K562 (cell line): ENCODE measurements around the gene ZNF503. TPM values are rescaled to one million over a fixed set of nuclear protein-coding genes. Genes with fewer than 3 reads are reported as not detected.

Experiments used
- ATAC-seq: fragments of 200-7000 bp; cut with Tn5 transposase; 3 replicates; pipeline ENCODE4 v1.9.1; 2020; ENCODE audit warnings: moderate library complexity
- BruUV-seq: library from RNA; stranded (reverse); fragments of 400-500 nt; replicated peaks from 2 replicates; lab custom pipeline; 2021; lab: Mats Ljungman, UMichigan
- CTCF ChIA-PET: fragments of 300-600 bp; formaldehyde crosslinking; extraction: SDS; loops from one replicate; lab custom pipeline; 2021; ENCODE audit warnings: low intra/inter-chr PET ratio; lab: Yijun Ruan, JAX
- POLR2A ChIA-PET: fragments of 300-600, 350-650 bp; sonication (Branson Sonifier 250); formaldehyde crosslinking; extraction: SDS; loops from one replicate; lab custom pipeline; 2021; ENCODE audit warnings: antibody characterized with exemption, inconsistent platforms; lab: Yijun Ruan, JAX
- DNase-seq, 4 experiments: peaks; one replicate each; pipeline versions ENCODE4 v3.0.0 to v3.0.0-alpha.2; 2011 to 2018; ENCODE audit warnings: low spot score in 3 of 4, mixed read lengths in 3 of 4; ENCODE audit errors: extremely low read depth in 1 of 4
- FAIRE-seq: peaks from 2 replicates; lab custom pipeline; 2011; peaks lifted over from hg19 to GRCh38; lab: Jason Lieb, UNC
- H2AFZ ChIP-seq: 2 replicates; pipeline ENCODE4 v1.6.0; 2011; ENCODE audit warnings: low read depth, low read length, control low read depth, inconsistent platforms
- H3K27ac ChIP-seq: fragments of 200-600 bp; 3 replicates; pipeline ENCODE4 v1.8.0; 2011; ENCODE audit warnings: low read depth, mild to moderate bottlenecking, control low read depth, inconsistent platforms, low read length, moderate library complexity, mixed read lengths; ENCODE audit errors: extremely low read depth
- H3K27me3 ChIP-seq, 2 experiments: fragments of 300-600 bp in 1 of 2; 2 replicates in 1 of 2; 3 replicates in 1 of 2; pipeline versions ENCODE4 v1.6.0 to v1.8.0; 2011; ENCODE audit warnings: inconsistent platforms in 2 of 2, low read length in 2 of 2, mild to moderate bottlenecking in 1 of 2, mixed read lengths in 1 of 2, moderate library complexity in 1 of 2; ENCODE audit not compliant: control insufficient read depth in 2 of 2, insufficient read depth in 2 of 2
- H3K36me3 ChIP-seq: fragments of 300-600 bp; 3 replicates; pipeline ENCODE4 v1.8.0; 2011; ENCODE audit warnings: mild to moderate bottlenecking, low read length, inconsistent platforms; ENCODE audit not compliant: control insufficient read depth, insufficient read depth
- H3K4me1 ChIP-seq, 2 experiments: fragments of 200-600 bp in 1 of 2; replicated peaks in 1 of 2; 2 replicates in 1 of 2; 3 replicates in 1 of 2; pipeline versions ENCODE4 v1.5.1 to v1.8.0; 2011; ENCODE audit warnings: inconsistent platforms in 2 of 2, low read length in 2 of 2, mild to moderate bottlenecking in 1 of 2, mixed read lengths in 1 of 2, moderate library complexity in 1 of 2; ENCODE audit not compliant: control insufficient read depth in 2 of 2, insufficient read depth in 2 of 2
- H3K4me2 ChIP-seq: 2 replicates; pipeline ENCODE4 v1.6.1; 2011; ENCODE audit warnings: low read length, control low read depth, inconsistent platforms, mixed read lengths; ENCODE audit not compliant: insufficient read depth
- H3K4me3 ChIP-seq: fragments of 200-600 bp; sonication (generic), shearing (Covaris generic); 2 replicates; pipeline ENCODE4 v1.5.1; 2016; ENCODE audit warnings: control low read depth, inconsistent platforms
- H3K79me2 ChIP-seq: fragments of 200-600 bp; 3 replicates; pipeline ENCODE4 v1.8.0; 2011; ENCODE audit warnings: low read length, inconsistent platforms; ENCODE audit not compliant: control insufficient read depth, insufficient read depth
- H3K9ac ChIP-seq, 2 experiments: 2 replicates each; pipeline versions ENCODE4 v1.6.0 to v1.6.1; 2011; ENCODE audit warnings: low read depth in 2 of 2, low read length in 2 of 2, control low read depth in 1 of 2, inconsistent platforms in 1 of 2, mild to moderate bottlenecking in 1 of 2, mixed read lengths in 1 of 2; ENCODE audit not compliant: insufficient read depth in 1 of 2
- H3K9me1 ChIP-seq: one replicate; pipeline ENCODE4 v1.6.0; 2011; ENCODE audit warnings: inconsistent platforms, mild to moderate bottlenecking, low read length, moderate library complexity; ENCODE audit not compliant: control insufficient read depth, insufficient read depth
- H3K9me3 ChIP-seq: replicated peaks from 2 replicates; pipeline ENCODE4 v1.5.1; 2011; ENCODE audit warnings: low read depth, low read length, inconsistent platforms; ENCODE audit not compliant: control insufficient read depth, insufficient read depth
- H4K20me1 ChIP-seq: replicated peaks from 2 replicates; pipeline ENCODE4 v1.6.1; 2011; ENCODE audit warnings: low read length, inconsistent platforms, mixed read lengths; ENCODE audit not compliant: control insufficient read depth, insufficient read depth
- CEBPB ChIP-seq: fragments of 450-650 bp; IDR thresholded peaks from 2 replicates; pipeline ENCODE4 v1.6.1; 2016; ENCODE audit warnings: missing genetic modification characterization, missing compliant biosample characterization
- CHD2 ChIP-seq: IDR thresholded peaks from 2 replicates; pipeline ENCODE4 v1.6.1; 2011; ENCODE audit warnings: low read depth, low read length
- GATAD2A ChIP-seq: fragments of 450-650 bp; IDR thresholded peaks from 2 replicates; pipeline ENCODE4 v1.6.1; 2017
- HEY1 ChIP-seq: fragments of 250-450 bp; sonication (Bioruptor Pico); IDR thresholded peaks from 2 replicates; pipeline ENCODE4 v1.5.0; 2020; ENCODE audit warnings: mild to moderate bottlenecking, moderate library complexity, borderline replicate concordance
- ZNF140 ChIP-seq: fragments of 250-450 bp; sonication (Bioruptor Pico); IDR thresholded peaks from 2 replicates; pipeline ENCODE4 v1.8.0; 2021; ENCODE audit warnings: moderate library complexity, mild to moderate bottlenecking, inconsistent platforms
- ZNF512 ChIP-seq: IDR thresholded peaks from 2 replicates; pipeline ENCODE4 v1.6.1; 2016; ENCODE audit warnings: missing genetic modification characterization, missing compliant biosample characterization
- in situ Hi-C: fragments of 300-500 bp; cut with MboI; formaldehyde crosslinking; loops from 4 replicates; pipeline ENCODE4 v1.15.0; 2018; ENCODE audit warnings: inconsistent platforms, mixed read lengths
- intact Hi-C: fragments of 100-400 bp; cut with micrococcal nuclease; formaldehyde crosslinking; loops from 2 replicates; pipeline ENCODE4 v1.14.2; 2022
- polyA plus RNA-seq, 8 experiments: library from polyadenylated mRNA; depleted of rRNA in 4 of 8; stranded (reverse) in 5 of 8; unstranded in 3 of 8; fragments of >200 nt; fragmentation: Nextera tagmentation in 2 of 8; fragmentation: Illumina TruSeq in 1 of 8; extraction: Ambion mirVana in 2 of 8; extraction: Trizol in 1 of 8; gene quantifications; 2 replicates each; pipeline versions ENCODE4 v1.2.1 to v1.2.3, GENCODE V29; 2011 to 2014; ENCODE audit warnings: inconsistent platforms in 1 of 8, missing spikeins in 1 of 8
- total RNA-seq, 7 experiments: library from RNA; depleted of rRNA in 6 of 7; stranded (reverse); fragments of >200 nt in 6 of 7; fragmentation: Illumina TruSeq in 2 of 7; extraction: Trizol in 2 of 7; gene quantifications; 2 replicates each; pipeline versions ENCODE4 v1.2.1 to v1.2.3, GENCODE V29; 2011 to 2021; ENCODE audit warnings: low replicate concordance in 1 of 7

The ZNF503 gene
- total and polyA plus RNA-seq, 9 of the 15 experiments (the other 6 are each of a cell fraction or from before 2014, with no cell fraction given), result not detected

GRCh38 chr10:75390178-75390577 is 11.4 kb downstream of the ZNF503 start:
- H4K20me1 ChIP-seq, result no peaks in the 10 kb centered on the region
- peaks cover 0 to 2% of the 10 kb centered on the region in 2 experiments; a peak in 3 of 5 replicates for H3K4me1 ChIP-seq
- CTCF ChIA-PET, result no interaction called here
- TF ChIP-seq CHD2 (no peak), ZNF512 (tag) (peak; percentile 83), HEY1 (CRISPR knock-in tag) (no peak), CEBPB (tag) (no peak), GATAD2A (no peak), ZNF140 (CRISPR knock-in tag) (no peak)
- intact Hi-C loops (loop anchor here (10.0 kb wide), 1 partner anchor 1155 kb away; no protein-coding TSS in a partner anchor), in situ Hi-C loops (no loop called here)
- ATAC-seq, result no peak
- peaks cover 5 to 17% of the 10 kb centered on the region in 2 experiments; a peak in 4 of 5 replicates for H3K27me3 ChIP-seq
- BruUV-seq, result no TSS peak
- H3K4me3 ChIP-seq, result no peak overlapping the region
- H3K9me1 ChIP-seq, result no peaks in the 10 kb centered on the region
- H3K9me3 ChIP-seq, result no peaks in the 10 kb centered on the region
- DNase-seq, result no peak
- H3K4me2 ChIP-seq, result no peak overlapping the region
- H3K36me3 ChIP-seq, result no peaks in the 10 kb centered on the region
- no peaks in the 10 kb centered on the region for H3K79me2 ChIP-seq
- no peak for FAIRE-seq
- no peak overlapping the region for H3K27ac ChIP-seq
- no peak overlapping the region for H3K9ac ChIP-seq
- no peak overlapping the region for H2AFZ ChIP-seq
- POLR2A ChIA-PET, result no interaction called here
